PC-9 (cell line): Measurements from ENCODE around the gene NXPH2.

Source experiments
- EZH2 ChIP-seq: fragments of 200-600 bp; sonication (generic); IDR thresholded peaks from 2 replicates; pipeline ENCODE4 v1.8.0; 2017; ENCODE audit warnings: antibody characterized with exemption, low read depth
- TF ChIP-seq, protein P1 (sequence below): fragments of 200-600 bp; sonication (generic); conservative IDR thresholded peaks from 2 replicates; pipeline ENCODE4 v1.6.1; 2017; ENCODE audit warnings: mixed run types, antibody characterized with exemption, mild to moderate bottlenecking, moderate library complexity

GRCh38 chr2:138713504-138713903 lies 66.7 kb downstream of the NXPH2 start:
- TF ChIP-seq, protein P1, sequence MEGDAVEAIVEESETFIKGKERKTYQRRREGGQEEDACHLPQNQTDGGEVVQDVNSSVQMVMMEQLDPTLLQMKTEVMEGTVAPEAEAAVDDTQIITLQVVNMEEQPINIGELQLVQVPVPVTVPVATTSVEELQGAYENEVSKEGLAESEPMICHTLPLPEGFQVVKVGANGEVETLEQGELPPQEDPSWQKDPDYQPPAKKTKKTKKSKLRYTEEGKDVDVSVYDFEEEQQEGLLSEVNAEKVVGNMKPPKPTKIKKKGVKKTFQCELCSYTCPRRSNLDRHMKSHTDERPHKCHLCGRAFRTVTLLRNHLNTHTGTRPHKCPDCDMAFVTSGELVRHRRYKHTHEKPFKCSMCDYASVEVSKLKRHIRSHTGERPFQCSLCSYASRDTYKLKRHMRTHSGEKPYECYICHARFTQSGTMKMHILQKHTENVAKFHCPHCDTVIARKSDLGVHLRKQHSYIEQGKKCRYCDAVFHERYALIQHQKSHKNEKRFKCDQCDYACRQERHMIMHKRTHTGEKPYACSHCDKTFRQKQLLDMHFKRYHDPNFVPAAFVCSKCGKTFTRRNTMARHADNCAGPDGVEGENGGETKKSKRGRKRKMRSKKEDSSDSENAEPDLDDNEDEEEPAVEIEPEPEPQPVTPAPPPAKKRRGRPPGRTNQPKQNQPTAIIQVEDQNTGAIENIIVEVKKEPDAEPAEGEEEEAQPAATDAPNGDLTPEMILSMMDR: no peak
- no peak for TF ChIP-seq EZH2
